Ovary (tissue), 9 donors: Measurements from ENCODE around the gene BRWD1. TPM values are rescaled to one million over a fixed set of nuclear protein-coding genes. Genes with fewer than 3 reads are reported as not detected.

Source experiments
- DNase-seq, 5 donors: peaks; one replicate each; pipeline ENCODE4 v3.0.0-alpha.2; 2019 to 2020
- H3K27ac ChIP-seq, 2 donors: fragments of 200-600 bp; one replicate each; pipeline versions ENCODE4 v1.5.1 to v1.8.0; 2019 to 2022
- H3K27me3 ChIP-seq: fragments of 200-600 bp; one replicate; pipeline ENCODE4 v1.8.0; 2022
- H3K36me3 ChIP-seq: fragments of 200-600 bp; sonication (generic); one replicate; pipeline ENCODE4 v1.5.1; 2019
- H3K4me1 ChIP-seq: one replicate; pipeline ENCODE4 v1.8.1; 2013; ENCODE audit warnings: mild to moderate bottlenecking, moderate library complexity; ENCODE audit not compliant: insufficient read depth
- H3K4me3 ChIP-seq: fragments of 200-600 bp; sonication (generic); one replicate; pipeline ENCODE4 v1.5.1; 2017
- H3K9me3 ChIP-seq, 2 donors: fragments of 200-600 bp in 1 of 2; sonication (generic) in 1 of 2; one replicate each; pipeline versions ENCODE4 v1.5.1 to v1.8.1; 2013 to 2019; ENCODE audit warnings: mild to moderate bottlenecking in 1 of 2, moderate library complexity in 1 of 2
- CTCF ChIP-seq, 3 donors: fragments of 450-650 bp in 2 of 3; fragments of 200-600 bp in 1 of 3; IDR thresholded peaks; one replicate each; pipeline versions ENCODE4 v1.5.1 to v1.8.0; 2016 to 2022; ENCODE audit warnings: antibody characterized with exemption in 3 of 3, mild to moderate bottlenecking in 1 of 3
- EP300 ChIP-seq: sonication (generic); formaldehyde crosslinking; IDR thresholded peaks from one replicate; pipeline ENCODE4 v1.6.1; 2017; ENCODE audit warnings: antibody characterized with exemption
- POLR2A ChIP-seq: fragments of 450-650 bp; IDR thresholded peaks from one replicate; pipeline ENCODE4 v1.6.1; 2017; ENCODE audit warnings: antibody characterized with exemption, mild to moderate bottlenecking, moderate library complexity
- WGBS, 3 donors: extraction: QIAGEN DNeasy Blood & Tissue Kit in 1 of 3; methylation state at CpG; one replicate each; pipeline versions ENCODE4 v1.1.5 to v1.1.7; 2013 to 2017; 5-methylcytosine and 5-hydroxymethylcytosine counted together
- intact Hi-C, 4 donors: fragments of 100-400 bp; cut with DNase I; formaldehyde crosslinking; loops; one replicate each; pipeline versions ENCODE4 v1.11.0 to v1.15.1; 2022 to 2023
- polyA plus RNA-seq, 2 donors: library from polyadenylated mRNA; stranded (reverse); fragments of 200-250 nt in 1 of 2; fragments of 350-450 nt in 1 of 2; fragmentation: Illumina TruSeq in 1 of 2; extraction: RNeasy Lipid Tissue Mini Kit (QIAGEN cat#74804) in 1 of 2; gene quantifications; one replicate each; pipeline ENCODE4 v1.2.3, GENCODE V29; 2013 to 2014
- total RNA-seq, 7 donors: library from RNA; depleted of rRNA in 2 of 7; stranded (reverse); fragments of >200 nt in 2 of 7; fragmentation: NEBNext Ultra II Directional in 3 of 7; extraction: Animal tissue kit (Norgen Biotek cat#: 25700) in 3 of 7; gene quantifications; one replicate each; pipeline versions ENCODE4 v1.1.0 to v1.2.4, GENCODE V29; 2016 to 2023
- donor health status: DM: no; HTN: no; CAD: no; lungs with moderate emphysema.
- donor health status: DM: no; HTN: no; CAD: no.
- donor health status: Bipolar disorder and iron deficiency.
- donor health status: DM: yes; HTN: yes; CAD: no.
- donor health status: DM: no; HTN: no; CAD: no.
- donor health status: DM: yes; HTN: yes; CAD: no.

BRWD1 gene
- total and polyA plus RNA-seq, 9 donors, result 15.7 to 73.0 (median 49.6) TPM

- intact Hi-C loops, result loop anchor here in 2 of 4 donors (5.0 kb wide), 1 partner anchor 40 kb away; no protein-coding TSS in a partner anchor
- Histone ChIP-seq H3K4me1 (peaks cover 3% of the 10 kb centered on the region), H3K27me3 (no peaks in the 10 kb centered on the region)
Observed at GRCh38 chr21:39347537-39347936, 34.1 kb upstream of the BRWD1 start.

GRCh38 chr21:39346671-39347331 is 33.4 kb upstream of the BRWD1 start:
- TF ChIP-seq CTCF (IDR thresholded peaks at IDR 0.05) (no peak), POLR2A (no peak), EP300 (no peak)

More at GRCh38 chr21:39347537-39347936, 34.1 kb upstream of the BRWD1 start:
- WGBS, 3 donors, result 13 to 16% (median 13%) methylated on average over 10 of the region's 10 CpGs
- DNase-seq, result no peak
- peak overlapping the region; percentile 53 for H3K4me3 ChIP-seq
- H3K27ac ChIP-seq, result no peak overlapping the region
- no peaks in the 10 kb centered on the region for H3K9me3 ChIP-seq
- TF ChIP-seq POLR2A (no peak), EP300 (no peak)
- H3K36me3 ChIP-seq, result no peaks in the 10 kb centered on the region

DNA sequence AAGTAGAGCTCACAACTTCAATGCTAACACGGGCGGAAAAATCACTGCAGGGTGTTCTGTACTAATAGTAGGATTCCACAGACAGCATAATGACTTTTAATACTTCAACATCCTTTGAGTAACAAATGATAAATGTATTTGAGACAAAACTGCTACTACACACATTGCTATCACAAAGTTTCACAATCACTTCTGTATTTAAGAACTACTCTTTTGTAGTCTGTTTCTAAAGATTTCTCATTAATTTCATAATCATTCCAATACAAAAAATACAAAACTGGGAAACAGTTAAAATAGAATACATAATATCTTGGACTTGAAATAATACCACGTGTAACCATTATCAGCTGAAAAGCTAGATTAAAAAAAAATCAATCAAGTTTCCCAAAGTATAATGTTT is 32.8 kb upstream of the BRWD1 start:
- Histone ChIP-seq H3K27me3 (no peaks in the 10 kb centered on the region), H3K9me3 (no peaks in the 10 kb centered on the region), H3K27ac (no peak overlapping the region), H3K4me3 (no peak overlapping the region), H3K4me1 (peaks cover 3% of the 10 kb centered on the region), H3K36me3 (no peaks in the 10 kb centered on the region)
- TF ChIP-seq EP300 (no peak), POLR2A (no peak), CTCF (IDR thresholded peaks at IDR 0.05) (no peak)
- intact Hi-C loops, result loop anchor here in 2 of 4 donors (5.0 kb wide), 1 partner anchor 41 kb away; no protein-coding TSS in a partner anchor
- no peak for DNase-seq
- WGBS, 3 donors, result 38 to 42% (median 40%) methylated on average over 3 of the region's 3 CpGs

More at GRCh38 chr21:39346671-39347331, 33.4 kb upstream of the BRWD1 start:
- Histone ChIP-seq H3K27ac (no peak overlapping the region), H3K9me3 (no peaks in the 10 kb centered on the region), H3K27me3 (no peaks in the 10 kb centered on the region), H3K4me1 (peaks cover 3% of the 10 kb centered on the region), H3K4me3 (no peak overlapping the region), H3K36me3 (no peaks in the 10 kb centered on the region)
- no peak for DNase-seq
- WGBS, 3 donors, result 46 to 55% (median 51%) methylated on average over 7 of the region's 7 CpGs
- intact Hi-C loops, result loop anchor here in 2 of 4 donors (5.0 kb wide), 1 partner anchor 40 kb away; no protein-coding TSS in a partner anchor

DNA sequence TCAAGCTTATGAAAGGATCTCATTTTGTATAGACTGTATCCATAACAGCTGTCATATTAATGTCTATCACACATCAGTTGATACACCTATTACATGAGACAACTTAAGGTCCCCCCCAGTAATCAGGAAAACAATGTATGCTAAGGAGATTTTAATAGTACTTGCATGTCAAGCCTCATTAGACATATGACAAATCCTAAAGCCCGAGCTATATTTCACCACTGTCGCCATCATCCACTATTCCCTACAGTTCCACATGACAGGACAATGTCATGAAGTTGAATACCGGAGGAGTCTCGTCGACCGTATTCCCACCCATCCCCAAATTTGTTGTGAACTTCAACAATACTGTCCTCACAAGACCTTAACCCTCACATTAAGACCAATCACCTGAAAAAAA is 32.0 kb upstream of the BRWD1 start:
- intact Hi-C loops, result loop anchor here in 2 of 4 donors (5.0 kb wide), 1 partner anchor 42 kb away; no protein-coding TSS in a partner anchor
- Histone ChIP-seq H3K4me3 (no peak overlapping the region), H3K27ac (no peak overlapping the region), H3K27me3 (no peaks in the 10 kb centered on the region), H3K4me1 (peaks cover 3% of the 10 kb centered on the region), H3K9me3 (no peaks in the 10 kb centered on the region), H3K36me3 (no peaks in the 10 kb centered on the region)
- no peak for TF ChIP-seq POLR2A
- no peak for TF ChIP-seq CTCF (IDR thresholded peaks at IDR 0.05)
- no peak for TF ChIP-seq EP300
- no peak for DNase-seq
- WGBS, 3 donors, result 85 to 93% (median 86%) methylated on average over 6 of the region's 6 CpGs

GRCh38 chr21:39344848-39345247 is 31.4 kb upstream of the BRWD1 start:
- Histone ChIP-seq H3K27me3 (no peaks in the 10 kb centered on the region), H3K36me3 (no peaks in the 10 kb centered on the region), H3K4me1 (peaks cover 3% of the 10 kb centered on the region), H3K4me3 (no peak overlapping the region), H3K27ac (no peak overlapping the region), H3K9me3 (no peaks in the 10 kb centered on the region)
- intact Hi-C loops, result loop anchor here in 2 of 4 donors (5.0 kb wide), 1 partner anchor 42 kb away; no protein-coding TSS in a partner anchor
- DNase-seq, result no peak
- 83 to 86% (median 85%) methylated on average over 5 of the region's 5 CpGs for WGBS, 3 donors
- TF ChIP-seq POLR2A (no peak), CTCF (IDR thresholded peaks at IDR 0.05) (no peak), EP300 (no peak)
